ENCODE results near the gene GPI. TPM values are rescaled to one million over a fixed set of nuclear protein-coding genes. Genes with fewer than 3 reads are reported as not detected.

GPI gene
- total and polyA plus RNA-seq, 2 of the 8 experiments (the other 6 are each of a cell fraction or from before 2014, with no cell fraction given) = 171 to 360 TPM

GRCh38 chr19:34317311-34317927 is 47.6 kb upstream of the GPI start (continued):
- TF ChIP-seq, protein P1, sequence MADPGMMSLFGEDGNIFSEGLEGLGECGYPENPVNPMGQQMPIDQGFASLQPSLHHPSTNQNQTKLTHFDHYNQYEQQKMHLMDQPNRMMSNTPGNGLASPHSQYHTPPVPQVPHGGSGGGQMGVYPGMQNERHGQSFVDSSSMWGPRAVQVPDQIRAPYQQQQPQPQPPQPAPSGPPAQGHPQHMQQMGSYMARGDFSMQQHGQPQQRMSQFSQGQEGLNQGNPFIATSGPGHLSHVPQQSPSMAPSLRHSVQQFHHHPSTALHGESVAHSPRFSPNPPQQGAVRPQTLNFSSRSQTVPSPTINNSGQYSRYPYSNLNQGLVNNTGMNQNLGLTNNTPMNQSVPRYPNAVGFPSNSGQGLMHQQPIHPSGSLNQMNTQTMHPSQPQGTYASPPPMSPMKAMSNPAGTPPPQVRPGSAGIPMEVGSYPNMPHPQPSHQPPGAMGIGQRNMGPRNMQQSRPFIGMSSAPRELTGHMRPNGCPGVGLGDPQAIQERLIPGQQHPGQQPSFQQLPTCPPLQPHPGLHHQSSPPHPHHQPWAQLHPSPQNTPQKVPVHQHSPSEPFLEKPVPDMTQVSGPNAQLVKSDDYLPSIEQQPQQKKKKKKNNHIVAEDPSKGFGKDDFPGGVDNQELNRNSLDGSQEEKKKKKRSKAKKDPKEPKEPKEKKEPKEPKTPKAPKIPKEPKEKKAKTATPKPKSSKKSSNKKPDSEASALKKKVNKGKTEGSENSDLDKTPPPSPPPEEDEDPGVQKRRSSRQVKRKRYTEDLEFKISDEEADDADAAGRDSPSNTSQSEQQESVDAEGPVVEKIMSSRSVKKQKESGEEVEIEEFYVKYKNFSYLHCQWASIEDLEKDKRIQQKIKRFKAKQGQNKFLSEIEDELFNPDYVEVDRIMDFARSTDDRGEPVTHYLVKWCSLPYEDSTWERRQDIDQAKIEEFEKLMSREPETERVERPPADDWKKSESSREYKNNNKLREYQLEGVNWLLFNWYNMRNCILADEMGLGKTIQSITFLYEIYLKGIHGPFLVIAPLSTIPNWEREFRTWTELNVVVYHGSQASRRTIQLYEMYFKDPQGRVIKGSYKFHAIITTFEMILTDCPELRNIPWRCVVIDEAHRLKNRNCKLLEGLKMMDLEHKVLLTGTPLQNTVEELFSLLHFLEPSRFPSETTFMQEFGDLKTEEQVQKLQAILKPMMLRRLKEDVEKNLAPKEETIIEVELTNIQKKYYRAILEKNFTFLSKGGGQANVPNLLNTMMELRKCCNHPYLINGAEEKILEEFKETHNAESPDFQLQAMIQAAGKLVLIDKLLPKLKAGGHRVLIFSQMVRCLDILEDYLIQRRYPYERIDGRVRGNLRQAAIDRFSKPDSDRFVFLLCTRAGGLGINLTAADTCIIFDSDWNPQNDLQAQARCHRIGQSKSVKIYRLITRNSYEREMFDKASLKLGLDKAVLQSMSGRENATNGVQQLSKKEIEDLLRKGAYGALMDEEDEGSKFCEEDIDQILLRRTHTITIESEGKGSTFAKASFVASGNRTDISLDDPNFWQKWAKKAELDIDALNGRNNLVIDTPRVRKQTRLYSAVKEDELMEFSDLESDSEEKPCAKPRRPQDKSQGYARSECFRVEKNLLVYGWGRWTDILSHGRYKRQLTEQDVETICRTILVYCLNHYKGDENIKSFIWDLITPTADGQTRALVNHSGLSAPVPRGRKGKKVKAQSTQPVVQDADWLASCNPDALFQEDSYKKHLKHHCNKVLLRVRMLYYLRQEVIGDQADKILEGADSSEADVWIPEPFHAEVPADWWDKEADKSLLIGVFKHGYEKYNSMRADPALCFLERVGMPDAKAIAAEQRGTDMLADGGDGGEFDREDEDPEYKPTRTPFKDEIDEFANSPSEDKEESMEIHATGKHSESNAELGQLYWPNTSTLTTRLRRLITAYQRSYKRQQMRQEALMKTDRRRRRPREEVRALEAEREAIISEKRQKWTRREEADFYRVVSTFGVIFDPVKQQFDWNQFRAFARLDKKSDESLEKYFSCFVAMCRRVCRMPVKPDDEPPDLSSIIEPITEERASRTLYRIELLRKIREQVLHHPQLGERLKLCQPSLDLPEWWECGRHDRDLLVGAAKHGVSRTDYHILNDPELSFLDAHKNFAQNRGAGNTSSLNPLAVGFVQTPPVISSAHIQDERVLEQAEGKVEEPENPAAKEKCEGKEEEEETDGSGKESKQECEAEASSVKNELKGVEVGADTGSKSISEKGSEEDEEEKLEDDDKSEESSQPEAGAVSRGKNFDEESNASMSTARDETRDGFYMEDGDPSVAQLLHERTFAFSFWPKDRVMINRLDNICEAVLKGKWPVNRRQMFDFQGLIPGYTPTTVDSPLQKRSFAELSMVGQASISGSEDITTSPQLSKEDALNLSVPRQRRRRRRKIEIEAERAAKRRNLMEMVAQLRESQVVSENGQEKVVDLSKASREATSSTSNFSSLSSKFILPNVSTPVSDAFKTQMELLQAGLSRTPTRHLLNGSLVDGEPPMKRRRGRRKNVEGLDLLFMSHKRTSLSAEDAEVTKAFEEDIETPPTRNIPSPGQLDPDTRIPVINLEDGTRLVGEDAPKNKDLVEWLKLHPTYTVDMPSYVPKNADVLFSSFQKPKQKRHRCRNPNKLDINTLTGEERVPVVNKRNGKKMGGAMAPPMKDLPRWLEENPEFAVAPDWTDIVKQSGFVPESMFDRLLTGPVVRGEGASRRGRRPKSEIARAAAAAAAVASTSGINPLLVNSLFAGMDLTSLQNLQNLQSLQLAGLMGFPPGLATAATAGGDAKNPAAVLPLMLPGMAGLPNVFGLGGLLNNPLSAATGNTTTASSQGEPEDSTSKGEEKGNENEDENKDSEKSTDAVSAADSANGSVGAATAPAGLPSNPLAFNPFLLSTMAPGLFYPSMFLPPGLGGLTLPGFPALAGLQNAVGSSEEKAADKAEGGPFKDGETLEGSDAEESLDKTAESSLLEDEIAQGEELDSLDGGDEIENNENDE (IDR thresholded peaks at IDR 0.05; ENCODE audit: insufficient replicate concordance, low read length) = no peak
- no peak for TF ChIP-seq HDAC6 (IDR thresholded peaks at IDR 0.05; ENCODE audit: low read depth, low read length)
